SK-N-SH treated with all-trans-retinoic acid at 6 μM for 48 hours (cell line): ENCODE data around the gene PREB.

Experiments used
- ARNTL ChIP-seq: fragments of 450-650 bp; formaldehyde crosslinking; IDR thresholded peaks from 2 replicates; pipeline ENCODE4 v1.5.0; 2020; ENCODE audit warnings: low read depth, mild to moderate bottlenecking, moderate library complexity, borderline replicate concordance
- CSDC2 ChIP-seq: fragments of 250-450 bp; sonication (Bioruptor Pico); IDR thresholded peaks from 2 replicates; pipeline ENCODE4 v1.5.0; 2020; ENCODE audit warnings: mild to moderate bottlenecking, moderate library complexity
- PATZ1 ChIP-seq: fragments of 250-450 bp; sonication (Bioruptor Pico); IDR thresholded peaks from 2 replicates; pipeline ENCODE4 v1.8.0; 2020; ENCODE audit warnings: mild to moderate bottlenecking, moderate library complexity, borderline replicate concordance
- RARB ChIP-seq: fragments of 250-450 bp; sonication (Bioruptor Pico); IDR thresholded peaks from 2 replicates; pipeline ENCODE4 v1.8.0; 2021; ENCODE audit warnings: mild to moderate bottlenecking, moderate library complexity
- SNAI2 ChIP-seq: fragments of 250-450 bp; sonication (Bioruptor Pico); IDR thresholded peaks from 2 replicates; pipeline ENCODE4 v1.5.0; 2020; ENCODE audit warnings: mild to moderate bottlenecking, moderate library complexity
- ZC3H10 ChIP-seq: fragments of 250-450 bp; sonication (Bioruptor Pico); IDR thresholded peaks from 2 replicates; pipeline ENCODE4 v1.5.1; 2021; ENCODE audit warnings: mild to moderate bottlenecking, moderate library complexity
- ZFP30 ChIP-seq: fragments of 450-650 bp; formaldehyde crosslinking; IDR thresholded peaks from 2 replicates; pipeline ENCODE4 v1.5.0; 2022; ENCODE audit warnings: mild to moderate bottlenecking, moderate library complexity

GRCh38 chr2:27148801-27149439, 14.5 kb upstream of the PREB start, which contains the start of gene TCF23:
- TF ChIP-seq CSDC2 (CRISPR knock-in tag) (no peak), ARNTL (CRISPR knock-in tag) (no peak), ZFP30 (no peak), PATZ1 (CRISPR knock-in tag) (no peak), RARB (no peak), ZC3H10 (no peak), SNAI2 (CRISPR knock-in tag) (no peak)
